GM12801 (cell line): ENCODE measurements around the gene DHRS1.

Experiments
- CTCF ChIP-seq: IDR thresholded peaks from one replicate; pipeline ENCODE4 v1.5.1; 2011; ENCODE audit warnings: control low read depth; ENCODE audit not compliant: insufficient read length; ENCODE audit errors: extremely low read depth

Gene DHRS1

DNA sequence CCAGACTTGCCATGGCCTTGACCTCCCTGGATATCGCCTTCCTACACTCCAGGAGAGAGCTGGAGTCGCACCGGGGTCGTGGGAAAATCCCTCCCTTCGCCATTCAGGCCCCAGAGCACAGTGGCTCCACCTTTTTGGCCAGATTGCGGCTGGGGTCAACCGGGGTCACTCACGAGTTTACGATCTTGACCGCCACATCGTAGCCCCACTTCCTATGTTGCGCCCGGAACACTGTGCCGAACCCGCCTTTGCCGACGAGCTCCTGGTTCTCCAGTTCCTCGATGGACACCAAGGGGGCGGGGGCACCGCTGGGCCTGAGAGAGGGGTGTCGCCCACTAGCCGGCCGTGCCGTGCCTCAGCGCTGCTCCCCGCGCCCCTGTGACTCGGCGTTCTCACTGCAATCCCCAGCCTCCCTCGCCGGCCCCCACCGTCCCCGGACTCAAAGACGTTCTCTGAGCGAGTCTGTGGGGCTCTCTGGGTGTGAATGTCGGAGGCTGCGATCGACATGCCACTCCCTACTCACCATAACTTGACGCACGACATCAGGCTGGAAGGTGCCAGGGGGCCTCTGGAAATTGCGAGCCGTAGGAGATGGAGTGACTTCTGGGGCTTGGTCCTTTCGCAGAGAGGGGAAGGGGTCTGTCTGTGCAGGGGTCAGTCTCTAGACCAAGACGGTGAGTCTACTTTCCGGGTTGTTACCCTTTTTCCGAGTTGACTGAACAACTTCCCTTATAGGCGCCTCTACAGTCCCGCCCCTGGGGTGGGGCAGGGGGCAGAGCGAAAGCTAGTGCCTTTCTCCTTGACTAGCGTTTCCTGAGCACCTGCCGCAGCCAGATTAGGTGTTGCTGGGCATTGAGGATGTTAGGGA is 39.9 kb upstream of the DHRS1 start, which contains the start of gene RIPK3:
RIPK3 (minus strand) TSS at position 708 of the 868 bp plus-strand sequence; CDS start at position 543, 165 bp downstream.
- TF ChIP-seq CTCF: no peak

DNA sequence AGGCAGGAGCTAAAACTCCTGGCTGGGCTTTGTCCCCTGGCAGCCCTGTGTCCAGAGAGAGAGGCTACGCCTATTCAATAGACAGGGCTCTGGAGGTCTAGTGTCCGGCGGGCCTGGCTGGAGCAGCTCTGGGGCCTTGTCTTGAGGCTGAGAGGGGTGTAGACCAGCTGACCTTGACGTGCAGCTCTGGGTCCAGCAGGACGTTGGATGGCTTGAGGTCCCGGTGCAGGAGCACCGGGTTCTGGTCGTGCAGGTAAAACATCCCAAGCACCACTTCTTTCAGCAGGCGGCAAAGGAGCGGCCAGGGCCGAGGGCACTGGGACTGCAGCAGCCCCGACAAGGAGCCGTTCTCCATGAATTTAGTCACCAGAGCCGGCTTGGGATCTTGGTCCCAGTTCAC is 39.3 kb upstream of the DHRS1 start:
- TF ChIP-seq CTCF: no peak

DNA sequence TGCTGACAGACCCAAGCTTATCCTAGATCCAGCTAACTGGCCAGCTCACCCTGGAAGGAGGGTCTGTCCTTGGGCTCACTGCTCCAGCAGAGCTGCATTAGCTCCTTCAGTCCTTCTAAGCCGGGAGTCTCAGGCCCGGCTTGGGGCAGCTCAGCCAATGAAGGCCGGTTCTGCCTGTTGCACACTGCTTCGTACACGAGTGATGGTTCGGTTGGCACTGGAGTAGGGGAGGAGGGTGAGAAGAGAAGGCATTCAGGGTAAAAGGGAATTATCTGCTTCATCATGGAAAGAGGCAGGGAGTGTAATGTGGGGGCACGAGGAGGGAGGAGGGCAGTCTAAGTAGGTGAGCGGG is 38.2 kb upstream of the DHRS1 start:
- no peak for TF ChIP-seq CTCF

GRCh38 chr14:24337144-24337823 is 37.7 kb upstream of the DHRS1 start:
- no peak for TF ChIP-seq CTCF

GRCh38 chr14:24335461-24336171 is 36.0 kb upstream of the DHRS1 start:
- TF ChIP-seq CTCF: no peak

DNA sequence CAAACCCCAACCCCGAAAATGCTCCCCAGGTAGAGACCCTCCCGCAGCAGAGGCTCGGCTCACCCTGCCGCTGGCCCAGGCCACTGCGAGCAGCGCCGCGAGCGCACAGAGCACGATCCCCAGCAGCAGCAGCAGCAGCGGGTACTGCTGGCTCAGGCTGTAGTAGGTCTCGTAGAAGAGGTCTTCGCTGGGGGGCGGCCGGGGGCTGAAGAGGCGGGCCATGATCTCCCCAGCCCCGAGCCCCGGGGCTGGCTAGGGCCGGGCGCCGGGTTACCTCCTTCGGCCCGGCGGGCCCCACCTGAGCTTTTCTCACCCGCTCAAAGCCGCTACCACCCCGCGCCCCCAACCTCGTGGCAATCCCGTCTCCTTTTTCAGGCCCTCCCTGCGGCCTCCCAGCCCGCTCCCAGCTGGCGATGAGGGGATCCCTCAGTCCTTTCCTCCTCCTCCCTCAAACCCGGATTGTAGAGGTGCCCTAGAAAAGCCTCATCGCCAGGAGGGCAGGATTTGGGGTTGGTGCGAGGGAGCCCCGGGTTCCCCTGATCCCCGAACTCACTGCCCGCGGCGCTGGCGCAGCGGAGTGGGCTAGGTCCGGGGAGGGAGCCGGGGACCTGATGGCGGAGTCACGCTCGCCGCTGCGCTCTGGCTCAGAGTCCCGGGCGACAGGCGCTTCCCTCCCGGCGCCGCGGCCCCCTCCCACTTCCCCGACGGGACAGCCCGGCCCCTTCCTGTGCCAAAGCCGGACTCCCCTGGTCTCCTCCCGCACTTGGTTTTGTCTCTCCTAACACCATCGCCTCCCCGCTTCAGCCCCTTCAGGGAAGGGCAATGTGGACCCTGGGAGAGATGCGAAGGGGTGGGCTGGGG is 35.1 kb upstream of the DHRS1 start, which contains the start of gene ADCY4:
ADCY4 (minus strand) TSS at position 641 of the 861 bp plus-strand sequence; CDS start at position 222, 419 bp downstream.
- TF ChIP-seq CTCF: no peak
